Measurements from ENCODE around the gene BEND3. TPM values are rescaled to one million over a fixed set of nuclear protein-coding genes. Genes with fewer than 3 reads are reported as not detected.
"Not testable (repeated sequence)": the region's sequence is repeated elsewhere in the genome, so short reads cannot be mapped to it uniquely, and the experiment has no call there.

The BEND3 gene
- total RNA-seq, 2 experiments from 2014 or later = 2.7 to 2.9 TPM

- Mint-ChIP-seq H3K36me3 (ENCODE audit: low read depth) (no peaks in the 10 kb centered on the region), H3K4me3 (no peak overlapping the region), H3K9me3 (no peaks in the 10 kb centered on the region), H3K27me3 (peaks cover 5% of the 10 kb centered on the region), H3K27ac (no peak overlapping the region), H3K4me1 (no peaks in the 10 kb centered on the region)
- ChIA-PET POLR2A (no interaction called here), CTCF (interaction anchor here (0.7 kb wide), 1 partner anchor 1683 kb away, joined by 3 read pairs; no protein-coding TSS in a partner anchor)
- peak; percentile 31 for DNase-seq
Measured at GRCh38 chr6:107132330-107132954, 17.1 kb upstream of the BEND3 start.

- POLR2A ChIA-PET = no interaction called here
- H3K27me3 Mint-ChIP-seq = peaks cover 5% of the 10 kb centered on the region
- CTCF ChIA-PET = interaction anchor here (1.6 kb wide), 1 partner anchor 16 kb away, joined by 4 read pairs; no protein-coding TSS in a partner anchor
- no peak for DNase-seq
- H3K36me3 Mint-ChIP-seq (ENCODE audit: low read depth) = no peaks in the 10 kb centered on the region
- peaks cover 5% of the 10 kb centered on the region for H3K4me1 Mint-ChIP-seq
- no peak overlapping the region for H3K4me3 Mint-ChIP-seq
- H3K27ac Mint-ChIP-seq = no peak overlapping the region
- H3K9me3 Mint-ChIP-seq = no peaks in the 10 kb centered on the region
Measured at GRCh38 chr6:107129370-107129925, 14.1 kb upstream of the BEND3 start.

- H3K9me3 Mint-ChIP-seq = no peaks in the 10 kb centered on the region
- H3K4me1 Mint-ChIP-seq = peaks cover 5% of the 10 kb centered on the region
- no peaks in the 10 kb centered on the region for H3K36me3 Mint-ChIP-seq (ENCODE audit: low read depth)
- H3K27me3 Mint-ChIP-seq = peaks cover 5% of the 10 kb centered on the region
- no peak overlapping the region for H3K27ac Mint-ChIP-seq
- POLR2A ChIA-PET = no interaction called here
- CTCF ChIA-PET = interaction anchor here (1.6 kb wide), 1 partner anchor 15 kb away, joined by 4 read pairs; no protein-coding TSS in a partner anchor
- H3K4me3 Mint-ChIP-seq = no peak overlapping the region
- DNase-seq = no peak
Measured at GRCh38 chr6:107128577-107128976, 13.3 kb upstream of the BEND3 start.

- H3K4me3 Mint-ChIP-seq = no peak overlapping the region
- no peak for DNase-seq
- peaks cover 5% of the 10 kb centered on the region for H3K27me3 Mint-ChIP-seq
- no peaks in the 10 kb centered on the region for H3K9me3 Mint-ChIP-seq
- H3K27ac Mint-ChIP-seq = no peak overlapping the region
- peaks cover 5% of the 10 kb centered on the region for H3K4me1 Mint-ChIP-seq
- CTCF ChIA-PET = no interaction called here
- H3K36me3 Mint-ChIP-seq (ENCODE audit: low read depth) = no peaks in the 10 kb centered on the region
- POLR2A ChIA-PET = no interaction called here
Measured at GRCh38 chr6:107128175-107128574, 12.9 kb upstream of the BEND3 start.

- ChIA-PET CTCF (interaction anchor here (0.5 to 1.4 kb wide), 2 partner anchors 10 to 798 kb away, joined by 5 read pairs; no protein-coding TSS in a partner anchor), POLR2A (no interaction called here)
- peaks cover 5% of the 10 kb centered on the region for H3K27me3 Mint-ChIP-seq
- no peaks in the 10 kb centered on the region for H3K9me3 Mint-ChIP-seq
- no peaks in the 10 kb centered on the region for H3K36me3 Mint-ChIP-seq (ENCODE audit: low read depth)
- no peak overlapping the region for H3K4me3 Mint-ChIP-seq
- no peak overlapping the region for H3K27ac Mint-ChIP-seq
- H3K4me1 Mint-ChIP-seq = peaks cover 5% of the 10 kb centered on the region
- DNase-seq = no peak
Measured at GRCh38 chr6:107125771-107126170, 10.5 kb upstream of the BEND3 start.

- Mint-ChIP-seq H3K36me3 (ENCODE audit: low read depth) (no peaks in the 10 kb centered on the region), H3K4me3 (no peak overlapping the region), H3K9me3 (no peaks in the 10 kb centered on the region), H3K27me3 (peaks cover 5% of the 10 kb centered on the region), H3K27ac (no peak overlapping the region), H3K4me1 (peaks cover 5% of the 10 kb centered on the region)
- POLR2A ChIA-PET = no interaction called here
- DNase-seq = no peak
- CTCF ChIA-PET = interaction anchor here (1.0 to 1.3 kb wide), 2 partner anchors 97 to 334 kb away, joined by 3 read pairs; partner anchors contain the start of gene PDSS2
Measured at GRCh38 chr6:107124934-107125348, 9.6 kb upstream of the BEND3 start.

GRCh38 chr6:107123501-107123900 lies 8.2 kb upstream of the BEND3 start:
- Mint-ChIP-seq H3K27ac (no peak overlapping the region), H3K36me3 (ENCODE audit: low read depth) (no peaks in the 10 kb centered on the region), H3K4me3 (no peak overlapping the region), H3K4me1 (peaks cover 5% of the 10 kb centered on the region), H3K27me3 (peaks cover 3% of the 10 kb centered on the region), H3K9me3 (no peaks in the 10 kb centered on the region)
- CTCF ChIA-PET = no interaction called here
- DNase-seq = no peak
- POLR2A ChIA-PET = no interaction called here

GRCh38 chr6:107122748-107123147 lies 7.4 kb upstream of the BEND3 start:
- Mint-ChIP-seq H3K4me1 (peaks cover 5% of the 10 kb centered on the region), H3K27ac (no peak overlapping the region), H3K27me3 (peaks cover 2% of the 10 kb centered on the region), H3K4me3 (no peak overlapping the region), H3K9me3 (no peaks in the 10 kb centered on the region), H3K36me3 (ENCODE audit: low read depth) (no peaks in the 10 kb centered on the region)
- CTCF ChIA-PET = no interaction called here
- DNase-seq = no peak
- POLR2A ChIA-PET = no interaction called here

- Mint-ChIP-seq H3K27me3 (peaks cover 5% of the 10 kb centered on the region), H3K9me3 (no peaks in the 10 kb centered on the region), H3K36me3 (ENCODE audit: low read depth) (no peaks in the 10 kb centered on the region), H3K4me1 (peaks cover 5% of the 10 kb centered on the region), H3K27ac (no peak overlapping the region), H3K4me3 (no peak overlapping the region)
- DNase-seq = no peak
- POLR2A ChIA-PET = interaction anchor here (0.7 kb wide), 1 partner anchor 85 kb away, joined by 4 read pairs; no protein-coding TSS in a partner anchor
- CTCF ChIA-PET = no interaction called here
Measured at GRCh38 chr6:107121964-107122495, 6.7 kb upstream of the BEND3 start.

- Mint-ChIP-seq H3K27me3 (peaks cover 13% of the 10 kb centered on the region), H3K4me1 (peaks cover 13% of the 10 kb centered on the region), H3K9me3 (no peaks in the 10 kb centered on the region), H3K4me3 (no peak overlapping the region), H3K36me3 (ENCODE audit: low read depth) (no peaks in the 10 kb centered on the region), H3K27ac (no peak overlapping the region)
- DNase-seq = no peak
- CTCF ChIA-PET = no interaction called here
- POLR2A ChIA-PET = interaction anchor here (0.7 kb wide), 1 partner anchor 86 kb away, joined by 4 read pairs; no protein-coding TSS in a partner anchor
Measured at GRCh38 chr6:107121266-107121665, 6.0 kb upstream of the BEND3 start.

- Mint-ChIP-seq H3K36me3 (ENCODE audit: low read depth) (no peaks in the 10 kb centered on the region), H3K9me3 (no peaks in the 10 kb centered on the region), H3K4me3 (no peak overlapping the region), H3K27ac (no peak overlapping the region), H3K27me3 (peaks cover 18% of the 10 kb centered on the region), H3K4me1 (peaks cover 17% of the 10 kb centered on the region)
- ChIA-PET CTCF (interaction anchor here (0.7 to 0.9 kb wide), 2 partner anchors 93 to 127 kb away, joined by 4 read pairs; partner anchors contain the start of gene MTRES1), POLR2A (no interaction called here)
- DNase-seq = no peak
Measured at GRCh38 chr6:107120404-107120803, 5.1 kb upstream of the BEND3 start.

- DNase-seq = no peak
- H3K4me1 Mint-ChIP-seq = peaks cover 13% of the 10 kb centered on the region
- CTCF ChIA-PET = interaction anchor here (1.0 kb wide), 1 partner anchor 142 kb away, joined by 4 read pairs; no protein-coding TSS in a partner anchor
- H3K27ac Mint-ChIP-seq = no peak overlapping the region
- H3K4me3 Mint-ChIP-seq = no peak overlapping the region
- peaks cover 18% of the 10 kb centered on the region for H3K27me3 Mint-ChIP-seq
- POLR2A ChIA-PET = no interaction called here
- no peaks in the 10 kb centered on the region for H3K36me3 Mint-ChIP-seq (ENCODE audit: low read depth)
- no peaks in the 10 kb centered on the region for H3K9me3 Mint-ChIP-seq
Measured at GRCh38 chr6:107118976-107119375, 3.7 kb upstream of the BEND3 start.

GRCh38 chr6:107118540-107118939 lies 3.2 kb upstream of the BEND3 start:
- H3K4me3 Mint-ChIP-seq; DNase-seq; H3K9me3 Mint-ChIP-seq; POLR2A ChIA-PET; CTCF ChIA-PET; H3K27ac Mint-ChIP-seq; H3K36me3 Mint-ChIP-seq (ENCODE audit: low read depth): not testable (repeated sequence)
- H3K27me3 Mint-ChIP-seq = peaks cover 18% of the 10 kb centered on the region
- peaks cover 17% of the 10 kb centered on the region for H3K4me1 Mint-ChIP-seq
